HEK293 (cell line): Measurements from ENCODE around the gene CACNB4.

Experiments
- CTCF ChIA-PET: fragments of 350-600 bp; formaldehyde crosslinking; extraction: SDS; loops from one replicate; lab custom pipeline; 2021; ENCODE audit warnings: antibody characterized with exemption; lab: Yijun Ruan, JAX
- POLR2A ChIA-PET: fragments of 300-600 bp; formaldehyde crosslinking; extraction: SDS; loops from one replicate; lab custom pipeline; 2020; ENCODE audit warnings: antibody characterized with exemption, inconsistent platforms; lab: Yijun Ruan, JAX
- H3K27ac ChIP-seq: fragments of 200-500 bp; sonication (Bioruptor generic); 2 replicates; pipeline ENCODE4 v1.5.1; 2014; ENCODE audit warnings: low read depth, low read length, control low read depth, inconsistent platforms; ENCODE audit errors: extremely low read depth
- H3K36me3 ChIP-seq, 2 experiments: fragments of 200-500 bp in 1 of 2; sonication (Bioruptor generic) in 1 of 2; 1 replicate in 1 of 2; 2 replicates in 1 of 2; pipeline ENCODE4 v1.5.1; 2014 to 2017; ENCODE audit warnings: inconsistent platforms in 2 of 2, low read length in 2 of 2; ENCODE audit not compliant: control insufficient read depth in 2 of 2, insufficient read depth in 1 of 2
- H3K4me1 ChIP-seq: fragments of 200-500 bp; sonication (Bioruptor generic); 2 replicates; pipeline ENCODE4 v1.5.1; 2014; ENCODE audit warnings: mild to moderate bottlenecking, low read length, inconsistent platforms; ENCODE audit not compliant: control insufficient read depth, insufficient read depth
- H3K4me3 ChIP-seq: 2 replicates; pipeline ENCODE4 v1.5.1; 2011; ENCODE audit warnings: low read depth, mild to moderate bottlenecking, control low read depth, low read length, moderate library complexity
- H3K9me3 ChIP-seq: fragments of 200-500 bp; sonication (Bioruptor generic); 2 replicates; pipeline ENCODE4 v1.5.1; 2014; ENCODE audit warnings: low read depth, low read length, inconsistent platforms; ENCODE audit not compliant: control insufficient read depth, insufficient read depth
- CTCF ChIP-seq: fragments of 450-650 bp; formaldehyde crosslinking; IDR thresholded peaks from 2 replicates; pipeline ENCODE4 v1.5.1; 2016; ENCODE audit warnings: missing biosample characterization, missing genetic modification characterization
- EGR2 ChIP-seq: fragments of 450-650 bp; formaldehyde crosslinking; IDR thresholded peaks from 2 replicates; pipeline ENCODE4 v1.5.1; 2016; ENCODE audit warnings: low read depth, missing biosample characterization, missing genetic modification characterization
- KLF10 ChIP-seq: fragments of 450-650 bp; IDR thresholded peaks from 2 replicates; pipeline ENCODE4 v1.5.1; 2018; ENCODE audit warnings: missing biosample characterization, mild to moderate bottlenecking, missing genetic modification characterization
- ZBTB10 ChIP-seq: fragments of 450-650 bp; formaldehyde crosslinking; IDR thresholded peaks from 2 replicates; pipeline ENCODE4 v1.5.1; 2016; ENCODE audit warnings: missing biosample characterization, missing genetic modification characterization
- ZBTB48 ChIP-seq: fragments of 450-650 bp; formaldehyde crosslinking; IDR thresholded peaks from 2 replicates; pipeline ENCODE4 v1.5.1; 2016; ENCODE audit warnings: missing biosample characterization, missing genetic modification characterization
- ZBTB8A ChIP-seq: fragments of 450-650 bp; formaldehyde crosslinking; IDR thresholded peaks from 2 replicates; pipeline ENCODE4 v1.5.1; 2016; ENCODE audit warnings: missing biosample characterization, missing genetic modification characterization
- ZFP41 ChIP-seq: fragments of 450-650 bp; formaldehyde crosslinking; IDR thresholded peaks from 2 replicates; pipeline ENCODE4 v1.5.1; 2016; ENCODE audit warnings: missing biosample characterization, missing genetic modification characterization, borderline replicate concordance
- ZNF148 ChIP-seq: fragments of 450-650 bp; formaldehyde crosslinking; IDR thresholded peaks from 2 replicates; pipeline ENCODE4 v1.5.0; 2017; ENCODE audit warnings: missing biosample characterization, missing genetic modification characterization, borderline replicate concordance
- ZNF223 ChIP-seq: fragments of 450-650 bp; formaldehyde crosslinking; IDR thresholded peaks from 2 replicates; pipeline ENCODE4 v1.5.1; 2016; ENCODE audit warnings: missing biosample characterization, missing genetic modification characterization
- ZNF23 ChIP-seq: fragments of 450-650 bp; formaldehyde crosslinking; IDR thresholded peaks from 2 replicates; pipeline ENCODE4 v1.5.1; 2016; ENCODE audit warnings: missing biosample characterization, missing genetic modification characterization, borderline replicate concordance
- ZNF354C ChIP-seq: fragments of 450-650 bp; formaldehyde crosslinking; IDR thresholded peaks from 2 replicates; pipeline ENCODE4 v1.5.1; 2016; ENCODE audit warnings: missing biosample characterization, missing genetic modification characterization, low read depth, borderline replicate concordance
- ZNF423 ChIP-seq: fragments of 450-650 bp; formaldehyde crosslinking; IDR thresholded peaks from 2 replicates; pipeline ENCODE4 v1.5.1; 2016; ENCODE audit warnings: missing biosample characterization, missing genetic modification characterization
- ZNF514 ChIP-seq: fragments of 450-650 bp; formaldehyde crosslinking; IDR thresholded peaks from 2 replicates; pipeline ENCODE4 v1.5.1; 2016; ENCODE audit warnings: missing biosample characterization, missing genetic modification characterization
- ZNF610 ChIP-seq: fragments of 450-650 bp; formaldehyde crosslinking; IDR thresholded peaks from 2 replicates; pipeline ENCODE4 v1.5.1; 2016; ENCODE audit warnings: missing biosample characterization, missing genetic modification characterization, borderline replicate concordance
- ZNF660 ChIP-seq: fragments of 450-650 bp; IDR thresholded peaks from 2 replicates; pipeline ENCODE4 v1.5.1; 2018; ENCODE audit warnings: missing biosample characterization, mild to moderate bottlenecking, missing genetic modification characterization
- ZNF701 ChIP-seq: fragments of 450-650 bp; formaldehyde crosslinking; IDR thresholded peaks from 2 replicates; pipeline ENCODE4 v1.5.1; 2016; ENCODE audit warnings: missing biosample characterization, missing genetic modification characterization
- ZNF768 ChIP-seq: fragments of 450-650 bp; formaldehyde crosslinking; IDR thresholded peaks from 2 replicates; pipeline ENCODE4 v1.5.1; 2018; ENCODE audit warnings: missing biosample characterization, mild to moderate bottlenecking, missing genetic modification characterization
- ZNF777 ChIP-seq: fragments of 450-650 bp; formaldehyde crosslinking; IDR thresholded peaks from 2 replicates; pipeline ENCODE4 v1.5.1; 2017; ENCODE audit warnings: missing biosample characterization, missing genetic modification characterization, borderline replicate concordance
- ZNF792 ChIP-seq: fragments of 450-650 bp; formaldehyde crosslinking; IDR thresholded peaks from 2 replicates; pipeline ENCODE4 v1.5.1; 2016; ENCODE audit warnings: missing biosample characterization, missing genetic modification characterization
- ZNF843 ChIP-seq: fragments of 450-650 bp; formaldehyde crosslinking; IDR thresholded peaks from 2 replicates; pipeline ENCODE4 v1.5.1; 2016; ENCODE audit warnings: missing biosample characterization, missing genetic modification characterization
- ZSCAN16 ChIP-seq: fragments of 450-650 bp; formaldehyde crosslinking; IDR thresholded peaks from 2 replicates; pipeline ENCODE4 v1.5.1; 2016; ENCODE audit warnings: missing biosample characterization, missing genetic modification characterization
- TF ChIP-seq, protein P1 (sequence below): fragments of 450-650 bp; formaldehyde crosslinking; IDR thresholded peaks from 2 replicates; pipeline ENCODE4 v1.5.1; 2016; ENCODE audit warnings: missing biosample characterization, missing genetic modification characterization

Gene CACNB4

GRCh38 chr2:151845884-151846283, 253.0 kb downstream of the CACNB4 start:
- ChIA-PET POLR2A (interaction anchor here (1.4 kb wide), 1 partner anchor 18 kb away, joined by 5 read pairs; the partner anchor contains the start of gene ARL5A), CTCF (interaction anchor here (0.6 kb wide), 1 partner anchor 13 kb away, joined by 5 read pairs; no protein-coding TSS in a partner anchor)
- peaks cover 10% of the 10 kb centered on the region; the same call in 1 of the 2 replicates for H3K4me1 ChIP-seq
- no peaks in the 10 kb centered on the region for H3K9me3 ChIP-seq
- H3K27ac ChIP-seq = no peak overlapping the region
- no peak for TF ChIP-seq ZNF514 (tag by site-specific recombination)
- no peak for TF ChIP-seq KLF10 (tag by site-specific recombination)
- TF ChIP-seq ZNF610 (tag by site-specific recombination) = no peak
- TF ChIP-seq ZNF768 (tag by site-specific recombination) = no peak
- no peak for TF ChIP-seq ZNF354C (tag by site-specific recombination)
- no peak for TF ChIP-seq ZNF701 (tag by site-specific recombination)
- no peak for TF ChIP-seq ZFP41
- no peak for TF ChIP-seq EGR2 (tag by site-specific recombination)
- no peak for TF ChIP-seq ZBTB48 (tag by site-specific recombination)
- TF ChIP-seq ZSCAN16 = no peak
- no peak for TF ChIP-seq ZNF777 (tag by site-specific recombination)
- TF ChIP-seq ZBTB10 (tag by site-specific recombination) = no peak
- TF ChIP-seq ZNF423 (tag by site-specific recombination) = no peak
- peaks cover 0 to 9% of the 10 kb centered on the region in 2 experiments; a peak in 1 of 3 replicates for H3K36me3 ChIP-seq
- no peak overlapping the region for H3K4me3 ChIP-seq

GRCh38 chr2:151845481-151845880, 253.4 kb downstream of the CACNB4 start:
- H3K36me3 ChIP-seq = peaks cover 0 to 13% of the 10 kb centered on the region in 2 experiments; a peak in 1 of 3 replicates
- H3K4me1 ChIP-seq = peaks cover 9% of the 10 kb centered on the region; the same call in 1 of the 2 replicates
- no peaks in the 10 kb centered on the region for H3K9me3 ChIP-seq
- H3K4me3 ChIP-seq = no peak overlapping the region
- POLR2A ChIA-PET = interaction anchor here (1.4 kb wide), 1 partner anchor 17 kb away, joined by 5 read pairs; the partner anchor contains the start of gene ARL5A
- H3K27ac ChIP-seq = no peak overlapping the region
- CTCF ChIA-PET = interaction anchor here (0.5 to 0.6 kb wide), 2 partner anchors 12 to 128 kb away, joined by 3 to 5 read pairs; no protein-coding TSS in a partner anchor
- TF ChIP-seq ZNF792 (tag by site-specific recombination) = no peak
- no peak for TF ChIP-seq EGR2 (tag by site-specific recombination)
- TF ChIP-seq ZNF843 (tag by site-specific recombination) = no peak
- TF ChIP-seq ZNF660 = no peak
- TF ChIP-seq ZBTB8A (tag by site-specific recombination) = no peak
- TF ChIP-seq, all 188 proteins: peak for 0

DNA sequence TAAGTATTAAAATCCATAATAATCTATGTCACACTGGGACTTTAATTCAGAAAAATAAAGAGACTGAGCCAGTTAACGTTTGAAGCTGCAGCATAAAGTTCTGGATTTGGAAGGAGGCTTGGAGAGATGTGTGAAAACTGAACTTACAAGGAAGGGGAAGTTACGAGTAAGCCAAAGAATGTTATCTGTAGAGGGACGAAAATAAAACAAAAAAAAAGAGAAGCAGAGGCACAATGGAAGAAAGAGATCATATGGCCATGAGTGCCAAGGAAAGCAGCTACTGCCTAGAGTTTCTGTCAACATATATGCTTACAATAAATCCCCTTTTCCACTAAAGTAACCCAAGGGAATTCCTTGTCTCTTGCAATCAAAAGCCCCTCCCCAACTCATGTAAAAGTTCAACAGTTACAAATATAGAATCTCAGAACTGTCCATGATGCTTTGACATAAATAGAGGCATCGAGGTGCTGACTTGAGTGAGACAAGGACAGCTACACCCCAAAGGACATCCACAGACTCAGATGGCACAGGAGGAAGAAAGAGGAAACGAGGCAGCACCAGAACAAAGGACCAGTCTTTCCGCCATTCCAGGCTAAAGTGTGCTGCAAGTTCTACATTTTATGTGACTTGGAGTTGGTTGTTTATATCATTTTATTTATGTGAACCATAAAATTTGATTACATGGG, 254.5 kb downstream of the CACNB4 start:
- POLR2A ChIA-PET = no interaction called here
- Histone ChIP-seq H3K4me3 (no peak overlapping the region), H3K4me1 (0 out of 2 replicates have a peak, but pooled peaks cover 3% of the 10 kb centered on the region), H3K9me3 (no peaks in the 10 kb centered on the region), H3K27ac (no peak overlapping the region), H3K36me3 (peaks cover 0 to 19% of the 10 kb centered on the region in 2 experiments; a peak in 1 of 3 replicates)
- CTCF ChIA-PET = interaction anchor here (0.5 kb wide), 1 partner anchor 152 kb away, joined by 3 read pairs; no protein-coding TSS in a partner anchor
- TF ChIP-seq, protein P1, sequence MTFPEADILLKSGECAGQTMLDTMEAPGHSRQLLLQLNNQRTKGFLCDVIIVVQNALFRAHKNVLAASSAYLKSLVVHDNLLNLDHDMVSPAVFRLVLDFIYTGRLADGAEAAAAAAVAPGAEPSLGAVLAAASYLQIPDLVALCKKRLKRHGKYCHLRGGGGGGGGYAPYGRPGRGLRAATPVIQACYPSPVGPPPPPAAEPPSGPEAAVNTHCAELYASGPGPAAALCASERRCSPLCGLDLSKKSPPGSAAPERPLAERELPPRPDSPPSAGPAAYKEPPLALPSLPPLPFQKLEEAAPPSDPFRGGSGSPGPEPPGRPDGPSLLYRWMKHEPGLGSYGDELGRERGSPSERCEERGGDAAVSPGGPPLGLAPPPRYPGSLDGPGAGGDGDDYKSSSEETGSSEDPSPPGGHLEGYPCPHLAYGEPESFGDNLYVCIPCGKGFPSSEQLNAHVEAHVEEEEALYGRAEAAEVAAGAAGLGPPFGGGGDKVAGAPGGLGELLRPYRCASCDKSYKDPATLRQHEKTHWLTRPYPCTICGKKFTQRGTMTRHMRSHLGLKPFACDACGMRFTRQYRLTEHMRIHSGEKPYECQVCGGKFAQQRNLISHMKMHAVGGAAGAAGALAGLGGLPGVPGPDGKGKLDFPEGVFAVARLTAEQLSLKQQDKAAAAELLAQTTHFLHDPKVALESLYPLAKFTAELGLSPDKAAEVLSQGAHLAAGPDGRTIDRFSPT (tag by site-specific recombination) = no peak
- no peak for TF ChIP-seq ZNF148
- TF ChIP-seq ZNF23 (tag by site-specific recombination) = no peak
- TF ChIP-seq ZNF223 = no peak
- TF ChIP-seq CTCF = no peak
